Esophagus squamous epithelium (tissue), 5 donors: Measurements from ENCODE around the gene NTN5. TPM values are rescaled to one million over a fixed set of nuclear protein-coding genes. Genes with fewer than 3 reads are reported as not detected.

Experiments used
- DNase-seq: peaks from one replicate; lab custom pipeline; 2025; lab: John Stamatoyannopoulos, UW
- H3K27ac ChIP-seq, 4 donors: fragments of 200-600 bp; sonication (generic); one replicate each; pipeline ENCODE4 v1.5.1; 2016 to 2019; ENCODE audit warnings: mild to moderate bottlenecking in 1 of 4
- H3K27me3 ChIP-seq, 4 donors: fragments of 200-600 bp; sonication (generic); 1 replicate in 3 of 4; 2 replicates in 1 of 4; pipeline versions ENCODE4 v1.5.1 to v1.6.0; 2017 to 2021; ENCODE audit warnings: antibody characterized with exemption in 1 of 4
- H3K36me3 ChIP-seq, 3 donors: fragments of 200-600 bp; sonication (generic); one replicate each; pipeline ENCODE4 v1.5.1; 2016 to 2019
- H3K4me1 ChIP-seq, 3 donors: fragments of 200-600 bp; sonication (generic); one replicate each; pipeline ENCODE4 v1.5.1; 2017 to 2019
- H3K4me3 ChIP-seq, 4 donors: fragments of 200-600 bp; sonication (generic); 1 replicate in 3 of 4; 2 replicates in 1 of 4; pipeline ENCODE4 v1.5.1; 2016 to 2019; ENCODE audit warnings: mild to moderate bottlenecking in 2 of 4, moderate library complexity in 1 of 4
- H3K9me3 ChIP-seq, 3 donors: fragments of 200-600 bp; sonication (generic); one replicate each; pipeline ENCODE4 v1.5.1; 2016 to 2019
- POLR2A ChIP-seq, 4 donors: fragments of 450-650 bp; IDR thresholded peaks; one replicate each; pipeline ENCODE4 v1.6.1; 2017; ENCODE audit warnings: antibody characterized with exemption in 4 of 4, mild to moderate bottlenecking in 4 of 4, moderate library complexity in 3 of 4
- WGBS, 2 donors: methylation state at CpG; one replicate each; pipeline ENCODE4 v1.1.5; 2018; 5-methylcytosine and 5-hydroxymethylcytosine counted together
- intact Hi-C: fragments of 100-400 bp; cut with DNase I; formaldehyde crosslinking; loops from one replicate; pipeline ENCODE4 v1.15.0; 2022
- total RNA-seq, 4 donors: library from RNA; depleted of rRNA; stranded (reverse); fragments of >200 nt; gene quantifications; one replicate each; pipeline ENCODE4 v1.1.0, GENCODE V29; 2016
- TF ChIP-seq, protein P1 (sequence below), 6 experiments: fragments of 450-650 bp in 4 of 6; fragments of 200-600 bp in 2 of 6; sonication (generic) in 2 of 6; IDR thresholded peaks; one replicate each; pipeline ENCODE4 v1.5.1; 2016 to 2019; ENCODE audit warnings: antibody characterized with exemption in 6 of 6, mild to moderate bottlenecking in 4 of 6, moderate library complexity in 4 of 6
- donor health status: DM: yes; HTN: yes; CAD: no.

NTN5 gene
- total RNA-seq, 4 donors from 2014 or later = 0.57 TPM; not detected in 3

DNA sequence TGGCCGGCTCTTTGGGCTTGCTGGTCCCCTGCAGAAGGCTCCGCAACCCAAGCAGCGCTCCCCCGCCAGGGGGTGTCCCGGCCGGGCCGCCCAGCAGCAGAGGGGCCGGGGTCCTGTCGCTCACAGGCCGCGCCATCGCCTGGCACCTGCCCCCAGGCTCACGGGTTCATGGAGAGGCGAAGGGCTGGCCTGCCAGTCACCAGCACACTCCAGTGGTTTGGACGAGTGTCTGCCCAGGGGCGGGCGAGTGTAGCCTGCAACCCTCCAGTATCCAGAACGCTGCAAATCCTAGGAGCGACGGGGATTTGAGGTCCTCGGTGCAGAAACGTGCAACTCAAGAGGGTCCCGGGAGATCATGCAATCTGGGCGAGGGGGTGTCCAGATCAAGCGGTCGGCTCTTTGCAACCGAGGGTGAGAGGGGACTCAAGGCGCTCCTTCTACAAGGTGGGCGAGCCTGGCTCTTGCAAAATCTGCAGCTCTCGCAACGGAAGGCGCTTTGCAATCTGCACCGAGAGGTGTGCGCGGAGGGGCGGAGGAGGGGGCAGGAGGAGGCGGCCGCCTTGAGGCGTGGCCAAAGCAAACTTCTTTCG is 35.9 kb downstream of the NTN5 start, which contains the start of gene DBP:
TSS of gene DBP (minus strand) at position 521 of the 590 bp plus-strand sequence. CDS start at position 136, 385 bp downstream.
- 0% methylated on average over 3 to 14 of the region's 40 CpGs for WGBS, 2 donors
- peak in 2 of 4 donors; percentile 12 to 74 for TF ChIP-seq POLR2A (IDR thresholded peaks at IDR 0.05)
- TF ChIP-seq, protein P1, sequence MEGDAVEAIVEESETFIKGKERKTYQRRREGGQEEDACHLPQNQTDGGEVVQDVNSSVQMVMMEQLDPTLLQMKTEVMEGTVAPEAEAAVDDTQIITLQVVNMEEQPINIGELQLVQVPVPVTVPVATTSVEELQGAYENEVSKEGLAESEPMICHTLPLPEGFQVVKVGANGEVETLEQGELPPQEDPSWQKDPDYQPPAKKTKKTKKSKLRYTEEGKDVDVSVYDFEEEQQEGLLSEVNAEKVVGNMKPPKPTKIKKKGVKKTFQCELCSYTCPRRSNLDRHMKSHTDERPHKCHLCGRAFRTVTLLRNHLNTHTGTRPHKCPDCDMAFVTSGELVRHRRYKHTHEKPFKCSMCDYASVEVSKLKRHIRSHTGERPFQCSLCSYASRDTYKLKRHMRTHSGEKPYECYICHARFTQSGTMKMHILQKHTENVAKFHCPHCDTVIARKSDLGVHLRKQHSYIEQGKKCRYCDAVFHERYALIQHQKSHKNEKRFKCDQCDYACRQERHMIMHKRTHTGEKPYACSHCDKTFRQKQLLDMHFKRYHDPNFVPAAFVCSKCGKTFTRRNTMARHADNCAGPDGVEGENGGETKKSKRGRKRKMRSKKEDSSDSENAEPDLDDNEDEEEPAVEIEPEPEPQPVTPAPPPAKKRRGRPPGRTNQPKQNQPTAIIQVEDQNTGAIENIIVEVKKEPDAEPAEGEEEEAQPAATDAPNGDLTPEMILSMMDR (IDR thresholded peaks at IDR 0.05) = peak in 3 of 6 experiments; percentile 3 to 39 (median 21)
- Histone ChIP-seq H3K27me3 (no peaks in the 10 kb centered on the region), H3K36me3 (peaks cover 0 to 12% (median 0%) of the 10 kb centered on the region in 3 donors), H3K4me1 (peaks cover 36 to 71% (median 45%) of the 10 kb centered on the region in 3 donors), H3K27ac (peak within 1 kb of the TSS; percentile 95 to 98 (median 96)), H3K9me3 (no peaks in the 10 kb centered on the region), H3K4me3 (peak within 1 kb of the TSS; percentile 63 to 86 (median 76))
- intact Hi-C loops = no loop called here
- DNase-seq = peak; percentile 93

- Histone ChIP-seq H3K4me1 (peaks cover 37 to 78% (median 46%) of the 10 kb centered on the region in 3 donors), H3K27me3 (no peaks in the 10 kb centered on the region), H3K9me3 (no peaks in the 10 kb centered on the region), H3K4me3 (peak overlapping the region; percentile 63 to 86 (median 76)), H3K36me3 (peaks cover 0 to 19% (median 0%) of the 10 kb centered on the region in 3 donors), H3K27ac (peak overlapping the region; percentile 95 to 98 (median 96))
- TF ChIP-seq, protein P1 (IDR thresholded peaks at IDR 0.05) = no peak
- no peak for TF ChIP-seq POLR2A (IDR thresholded peaks at IDR 0.05)
- no peak for DNase-seq
- WGBS, 2 donors = 0 to 1% methylated on average over 19 to 21 of the region's 35 CpGs
- intact Hi-C loops = no loop called here
These were observed 36.6 kb downstream of the NTN5 start for GRCh38 chr19:48635966-48636858.

DNA sequence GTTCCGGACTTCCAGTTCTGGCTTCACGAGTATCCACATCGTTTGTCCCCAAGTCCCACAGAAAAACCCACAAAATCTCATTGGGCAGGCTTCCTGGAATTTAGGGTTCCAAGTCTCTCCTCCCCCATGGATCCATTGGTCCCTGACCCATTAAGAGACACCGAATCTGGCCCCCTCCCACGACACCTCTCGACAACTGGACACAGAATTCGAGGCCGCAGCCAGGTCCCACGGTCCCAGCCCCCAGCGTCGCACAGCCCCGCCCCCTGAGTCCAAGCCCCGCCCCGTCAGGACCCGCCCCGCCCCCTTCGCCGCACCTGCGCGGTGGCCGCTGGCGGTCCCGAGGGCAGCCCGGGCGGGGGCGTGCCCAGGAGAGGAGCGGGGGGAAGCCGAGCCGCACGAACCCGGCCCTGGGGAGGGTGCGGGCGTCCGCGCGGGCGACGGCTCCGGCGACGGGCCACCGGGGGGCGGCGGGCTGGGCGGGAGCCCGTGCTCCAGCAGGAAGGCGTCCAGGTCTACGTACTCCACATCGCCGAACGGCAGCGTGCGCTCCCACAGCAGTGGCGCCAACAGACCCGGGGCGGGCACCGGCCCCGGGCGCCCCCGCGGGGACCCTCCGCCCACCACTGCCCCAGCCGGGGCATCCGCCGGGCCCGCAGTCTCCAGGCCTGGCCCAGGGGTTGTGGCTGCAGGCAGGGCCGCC is 37.4 kb downstream of the NTN5 start:
- Histone ChIP-seq H3K4me3 (peak overlapping the region; percentile 63 to 86 (median 76)), H3K27me3 (no peaks in the 10 kb centered on the region), H3K27ac (peak overlapping the region; percentile 95 to 98 (median 96)), H3K4me1 (peaks cover 45 to 86% (median 52%) of the 10 kb centered on the region in 3 donors), H3K9me3 (no peaks in the 10 kb centered on the region), H3K36me3 (peaks cover 0 to 27% (median 0%) of the 10 kb centered on the region in 3 donors)
- no peak for DNase-seq
- WGBS, 2 donors = 0 to 8% methylated on average over 3 of the region's 67 CpGs
- TF ChIP-seq, protein P1 (IDR thresholded peaks at IDR 0.05) = no peak
- TF ChIP-seq POLR2A (IDR thresholded peaks at IDR 0.05) = peak in 3 of 4 donors; percentile 68 to 92 (median 85)
- intact Hi-C loops = no loop called here

DNA sequence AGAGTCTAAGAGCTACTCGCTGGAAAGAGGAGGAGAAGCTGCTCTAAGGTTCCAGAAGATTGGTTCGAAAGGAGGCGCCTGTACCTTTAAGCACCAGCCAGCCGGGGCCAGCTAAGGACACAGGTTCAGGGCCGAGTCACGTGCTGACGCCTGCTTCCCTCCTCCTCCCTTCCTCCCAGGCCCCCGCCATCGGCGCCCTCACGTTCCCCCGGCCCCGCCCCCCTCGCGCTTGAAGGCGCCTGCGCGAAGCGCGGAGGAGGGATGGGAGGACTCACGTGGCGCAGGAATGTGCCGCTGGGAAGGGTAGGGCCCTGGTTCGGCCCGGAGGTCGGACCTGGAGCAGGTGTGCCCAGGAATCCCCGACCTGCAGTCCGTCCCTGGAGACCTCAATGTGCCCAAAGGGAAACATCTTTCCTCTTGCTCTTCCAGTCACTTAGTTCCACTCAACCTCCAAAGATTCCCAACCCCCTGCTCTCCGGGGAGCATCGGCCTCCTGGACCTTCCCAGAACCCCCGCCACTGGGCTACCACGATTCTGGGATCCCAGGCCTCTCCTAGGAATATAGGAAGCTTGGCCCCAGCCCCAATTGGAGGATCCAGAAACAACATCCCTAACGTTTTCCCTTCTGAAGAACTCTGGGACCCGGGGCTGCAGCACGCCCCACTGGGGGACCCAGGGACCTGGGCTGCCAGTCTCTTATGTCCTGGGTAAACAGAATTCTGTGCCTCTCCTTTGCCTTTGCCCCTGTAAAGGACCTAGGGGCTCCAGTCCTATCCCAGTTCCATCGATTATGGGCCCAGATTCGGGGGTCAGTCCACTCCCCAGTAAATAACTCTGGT is 38.2 kb downstream of the NTN5 start:
- Histone ChIP-seq H3K27ac (peak overlapping the region; percentile 95 to 98 (median 96)), H3K4me3 (peak overlapping the region; percentile 63 to 86 (median 76)), H3K36me3 (peaks cover 0 to 35% (median 0%) of the 10 kb centered on the region in 3 donors), H3K9me3 (no peaks in the 10 kb centered on the region), H3K4me1 (peaks cover 48 to 90% (median 55%) of the 10 kb centered on the region in 3 donors), H3K27me3 (no peaks in the 10 kb centered on the region)
- intact Hi-C loops = no loop called here
- TF ChIP-seq, protein P1 (IDR thresholded peaks at IDR 0.05) = peak in 1 of 6 experiments; percentile 2
- TF ChIP-seq POLR2A (IDR thresholded peaks at IDR 0.05) = peak in 3 of 4 donors; percentile 49 to 86 (median 69)
- DNase-seq = peak; percentile 84
- WGBS, 2 donors = 6 to 13% methylated on average over 10 to 14 of the region's 37 CpGs
